CD14-positive monocyte (primary cell): ENCODE data around the gene HOXA7. TPM values are rescaled to one million over a fixed set of nuclear protein-coding genes. Genes with fewer than 3 reads are reported as not detected.
A peak's percentile ranks its signal among the peaks of the same experiment; 100 is the strongest.

Source experiments
- DNase-seq, 3 donors: peaks; one replicate each; pipeline ENCODE4 v3.0.0-alpha.2; 2011 to 2022
- H2AFZ ChIP-seq: 2 replicates; pipeline ENCODE4 v1.6.0; 2012; ENCODE audit warnings: mild to moderate bottlenecking, low read depth, low read length, inconsistent platforms; ENCODE audit not compliant: insufficient read depth, poor library complexity, severe bottlenecking
- H3K27ac ChIP-seq, 2 donors: 1 replicate in 1 of 2; 2 replicates in 1 of 2; pipeline ENCODE4 v1.5.1; 2012 to 2013; ENCODE audit warnings: low read length in 2 of 2, control low read depth in 1 of 2, inconsistent platforms in 1 of 2, low read depth in 1 of 2, mild to moderate bottlenecking in 1 of 2
- H3K27me3 ChIP-seq, 2 donors: one replicate each; pipeline versions ENCODE4 v1.6.0 to v1.6.1; 2011 to 2013; ENCODE audit warnings: low read length in 2 of 2; ENCODE audit not compliant: control insufficient read depth in 2 of 2, insufficient read depth in 2 of 2
- H3K36me3 ChIP-seq, 2 donors: replicated peaks in 1 of 2; 1 replicate in 1 of 2; 2 replicates in 1 of 2; pipeline versions ENCODE4 v1.5.1 to v1.6.1; 2012 to 2013; ENCODE audit warnings: low read length in 2 of 2, control low read depth in 1 of 2, inconsistent platforms in 1 of 2, mild to moderate bottlenecking in 1 of 2; ENCODE audit not compliant: insufficient read depth in 2 of 2, control insufficient read depth in 1 of 2
- H3K4me1 ChIP-seq, 2 donors: 1 replicate in 1 of 2; 2 replicates in 1 of 2; pipeline versions ENCODE4 v1.5.1 to v1.6.1; 2012 to 2013; ENCODE audit warnings: low read length in 2 of 2, control low read depth in 1 of 2, inconsistent platforms in 1 of 2, mild to moderate bottlenecking in 1 of 2, moderate library complexity in 1 of 2; ENCODE audit not compliant: insufficient read depth in 2 of 2, control insufficient read depth in 1 of 2
- H3K4me2 ChIP-seq: replicated peaks from 2 replicates; pipeline ENCODE3; 2012; ENCODE audit warnings: low read length, moderate library complexity, mild to moderate bottlenecking; ENCODE audit not compliant: poor library complexity, severe bottlenecking; ENCODE audit errors: extremely low read depth
- H3K4me3 ChIP-seq, 3 experiments: fragments of 200-600 bp in 1 of 3; sonication (generic) in 1 of 3; replicated peaks in 1 of 3; 1 replicate in 2 of 3; 2 replicates in 1 of 3; pipeline ENCODE4 v1.5.1; 2011 to 2013; ENCODE audit warnings: low read length in 3 of 3, mild to moderate bottlenecking in 3 of 3, control low read depth in 2 of 3, low read depth in 2 of 3, inconsistent platforms in 1 of 3, moderate library complexity in 1 of 3
- H3K79me2 ChIP-seq: 2 replicates; pipeline ENCODE4 v1.6.0; 2012; ENCODE audit warnings: mild to moderate bottlenecking, control low read depth, inconsistent platforms, low read length, moderate library complexity; ENCODE audit not compliant: insufficient read depth
- H3K9ac ChIP-seq: 2 replicates; pipeline ENCODE4 v1.6.0; 2017; ENCODE audit warnings: low read length, mild to moderate bottlenecking; ENCODE audit not compliant: insufficient read depth, poor library complexity, severe bottlenecking
- H3K9me3 ChIP-seq, 2 donors: replicated peaks in 1 of 2; 1 replicate in 1 of 2; 2 replicates in 1 of 2; pipeline versions ENCODE4 v1.5.1 to v1.6.1; 2012 to 2013; ENCODE audit warnings: low read length in 2 of 2, control low read depth in 1 of 2; ENCODE audit not compliant: control insufficient read depth in 1 of 2, insufficient read depth in 1 of 2
- H4K20me1 ChIP-seq: 2 replicates; pipeline ENCODE4 v1.6.0; 2012; ENCODE audit warnings: mild to moderate bottlenecking, low read length, control low read depth, moderate library complexity; ENCODE audit not compliant: insufficient read depth
- H3K27ac Mint-ChIP-seq, 7 donors: one replicate each; pipeline ENCODE4 v1.8.0; 2020; ENCODE audit warnings: mild to moderate bottlenecking in 7 of 7, mixed read lengths in 7 of 7, moderate library complexity in 6 of 7, inconsistent platforms in 2 of 7
- H3K27me3 Mint-ChIP-seq, 3 donors: one replicate each; pipeline ENCODE4 v1.8.0; 2021 to 2022; ENCODE audit warnings: low read depth in 3 of 3, mild to moderate bottlenecking in 3 of 3, mixed read lengths in 3 of 3, moderate library complexity in 3 of 3, inconsistent platforms in 1 of 3
- H3K36me3 Mint-ChIP-seq, 2 donors: one replicate each; pipeline ENCODE4 v1.8.0; 2020; ENCODE audit warnings: mixed read lengths in 2 of 2, inconsistent platforms in 1 of 2, mild to moderate bottlenecking in 1 of 2
- H3K4me1 Mint-ChIP-seq: one replicate; pipeline ENCODE4 v1.8.0; 2020; ENCODE audit warnings: mild to moderate bottlenecking, mixed read lengths
- H3K4me3 Mint-ChIP-seq, 2 donors: one replicate each; pipeline ENCODE4 v1.8.0; 2020; ENCODE audit warnings: mild to moderate bottlenecking in 2 of 2, mixed read lengths in 2 of 2, moderate library complexity in 1 of 2
- H3K9me3 Mint-ChIP-seq, 7 donors: one replicate each; pipeline ENCODE4 v1.8.0; 2020 to 2022; ENCODE audit warnings: mixed read lengths in 7 of 7, mild to moderate bottlenecking in 6 of 7, moderate library complexity in 6 of 7, inconsistent platforms in 2 of 7
- WGBS: methylation state at CpG from one replicate; pipeline ENCODE4 v1.1.5; 2013; ENCODE audit warnings: missing lambda C conversion rate; ENCODE audit not compliant: insufficient coverage; 5-methylcytosine and 5-hydroxymethylcytosine counted together
- intact Hi-C, 2 donors: fragments of 100-400 bp; cut with micrococcal nuclease; formaldehyde crosslinking; loops; one replicate each; pipeline versions ENCODE4 v1.15.0 to v1.15.1; 2023
- polyA plus RNA-seq, 3 donors: library from polyadenylated mRNA; depleted of rRNA in 1 of 3; unstranded in 2 of 3; stranded (reverse) in 1 of 3; fragments of 300-500 nt in 2 of 3; fragments of >200 nt in 1 of 3; fragmentation: Illumina TruSeq in 2 of 3; gene quantifications; 1 replicate in 2 of 3; 2 replicates in 1 of 3; pipeline ENCODE4 v1.2.3, GENCODE V29; 2012 to 2021
- TF ChIP-seq, protein P1 (sequence below): fragments of 200-600 bp; IDR thresholded peaks from one replicate; pipeline ENCODE4 v1.8.0; 2022; ENCODE audit warnings: antibody characterized with exemption, mild to moderate bottlenecking

HOXA7 gene
- polyA plus RNA-seq, 3 donors = not detected

DNA sequence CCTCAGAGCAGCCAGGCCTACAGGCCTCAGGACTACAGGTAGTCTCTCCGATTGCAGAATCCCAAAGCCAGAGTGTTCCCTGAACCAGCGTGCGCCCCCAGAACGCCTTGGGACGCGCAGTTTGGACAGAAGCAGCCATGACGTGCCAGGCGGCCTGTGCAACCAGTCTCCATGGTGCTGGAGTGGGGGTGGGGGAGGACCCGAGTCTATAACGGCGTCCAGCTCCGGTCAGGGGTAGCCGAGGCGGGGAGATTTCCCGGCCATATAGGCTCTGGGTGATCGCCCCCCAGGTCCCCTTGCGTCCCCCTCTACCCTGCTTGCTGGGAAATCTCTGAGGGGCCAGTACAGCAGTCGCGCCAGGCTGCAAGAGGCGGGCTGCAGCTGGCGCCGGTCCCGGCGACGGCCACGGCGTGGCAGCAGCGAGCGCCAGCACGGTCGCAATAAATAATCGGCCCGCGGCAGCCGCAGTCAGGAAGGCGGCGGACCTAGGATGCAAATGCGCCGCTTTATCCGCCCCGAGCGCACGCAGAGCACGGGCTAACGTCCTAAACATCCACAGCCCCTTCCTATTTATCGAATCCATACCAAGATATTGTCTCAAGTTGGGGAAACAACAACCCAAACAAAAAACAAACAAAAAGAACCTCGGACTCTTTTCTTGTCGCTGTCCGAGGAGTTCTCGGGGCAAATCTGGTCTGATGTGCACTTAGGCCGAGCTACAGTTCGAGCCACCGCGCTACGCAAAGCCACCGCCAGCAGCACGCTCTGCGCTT lies 5.7 kb downstream of the HOXA7 start:
- Histone ChIP-seq H3K4me1 (peaks cover 56 to 61% of the 10 kb centered on the region in 2 donors), H3K36me3 (no peaks in the 10 kb centered on the region), H2AFZ (peak overlapping the region; percentile 43), H3K9ac (no peak overlapping the region), H3K79me2 (no peaks in the 10 kb centered on the region), H3K27me3 (peaks cover 92 to 100% of the 10 kb centered on the region in 2 donors), H4K20me1 (no peaks in the 10 kb centered on the region), H3K4me3 (peak overlapping the region in 2 of 3 experiments; percentile 14 to 66), H3K9me3 (peaks cover 5 to 72% of the 10 kb centered on the region in 2 donors), H3K4me2 (peak overlapping the region; percentile 73), H3K27ac (no peak overlapping the region)
- TF ChIP-seq, protein P1, sequence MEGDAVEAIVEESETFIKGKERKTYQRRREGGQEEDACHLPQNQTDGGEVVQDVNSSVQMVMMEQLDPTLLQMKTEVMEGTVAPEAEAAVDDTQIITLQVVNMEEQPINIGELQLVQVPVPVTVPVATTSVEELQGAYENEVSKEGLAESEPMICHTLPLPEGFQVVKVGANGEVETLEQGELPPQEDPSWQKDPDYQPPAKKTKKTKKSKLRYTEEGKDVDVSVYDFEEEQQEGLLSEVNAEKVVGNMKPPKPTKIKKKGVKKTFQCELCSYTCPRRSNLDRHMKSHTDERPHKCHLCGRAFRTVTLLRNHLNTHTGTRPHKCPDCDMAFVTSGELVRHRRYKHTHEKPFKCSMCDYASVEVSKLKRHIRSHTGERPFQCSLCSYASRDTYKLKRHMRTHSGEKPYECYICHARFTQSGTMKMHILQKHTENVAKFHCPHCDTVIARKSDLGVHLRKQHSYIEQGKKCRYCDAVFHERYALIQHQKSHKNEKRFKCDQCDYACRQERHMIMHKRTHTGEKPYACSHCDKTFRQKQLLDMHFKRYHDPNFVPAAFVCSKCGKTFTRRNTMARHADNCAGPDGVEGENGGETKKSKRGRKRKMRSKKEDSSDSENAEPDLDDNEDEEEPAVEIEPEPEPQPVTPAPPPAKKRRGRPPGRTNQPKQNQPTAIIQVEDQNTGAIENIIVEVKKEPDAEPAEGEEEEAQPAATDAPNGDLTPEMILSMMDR = peak; percentile 90
- peaks cover 59% of the 10 kb centered on the region for H3K4me1 Mint-ChIP-seq
- WGBS = under 1% methylated on average over 57 of the region's 58 CpGs
- intact Hi-C loops = loop anchor here (5.0 kb wide), 2 partner anchors 37 to 1288 kb away; partner anchors contain the start of gene HOXA11 (in 2 of the 2)
- H3K27me3 Mint-ChIP-seq = peaks cover 94 to 100% (median 99%) of the 10 kb centered on the region in 3 donors
- peak overlapping the region; percentile 78 to 94 for H3K4me3 Mint-ChIP-seq
- H3K9me3 Mint-ChIP-seq = peaks cover 3 to 57% (median 32%) of the 10 kb centered on the region in 7 donors
- DNase-seq = peak; percentile 64 to 70 (median 69)
- no peak overlapping the region for H3K27ac Mint-ChIP-seq
- peaks cover 15 to 32% of the 10 kb centered on the region in 2 donors for H3K36me3 Mint-ChIP-seq

DNA sequence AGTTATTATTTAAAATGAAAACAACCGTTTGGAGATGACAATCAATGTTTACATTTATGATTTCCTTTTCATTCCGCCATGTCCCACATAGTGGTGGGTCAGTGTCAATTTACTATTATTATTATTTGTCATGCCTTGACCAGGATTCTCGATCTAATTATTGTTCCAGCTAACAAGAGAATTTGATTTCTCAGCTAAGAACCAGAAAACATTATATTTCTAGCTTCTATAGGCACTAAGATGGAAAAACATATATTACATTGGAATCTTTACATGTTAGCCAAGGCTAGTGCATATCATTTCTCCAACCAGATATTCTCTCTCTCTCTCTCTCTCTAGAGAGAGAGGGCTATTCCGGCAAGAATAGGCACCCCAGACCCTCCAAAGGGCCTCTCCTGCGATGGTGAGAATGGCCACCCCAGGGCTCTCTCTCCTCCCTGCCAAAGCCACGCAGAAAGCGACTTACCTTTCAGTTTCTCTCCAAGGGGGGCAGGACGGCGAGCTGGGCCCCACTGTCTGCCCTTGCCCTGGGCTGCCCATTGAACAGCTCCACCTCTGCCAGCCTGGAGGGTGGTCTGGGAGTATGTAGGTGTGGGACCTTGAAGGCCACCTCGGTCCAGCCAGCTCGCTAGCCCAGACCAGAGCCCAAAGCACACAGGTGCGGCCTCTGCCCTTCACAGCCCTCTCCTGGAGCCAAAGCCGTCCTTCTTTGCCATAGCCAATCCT lies 6.5 kb downstream of the HOXA7 start:
- Histone ChIP-seq H3K4me3 (peak overlapping the region in 1 of 3 experiments; percentile 66), H3K36me3 (no peaks in the 10 kb centered on the region), H3K27ac (no peak overlapping the region), H4K20me1 (no peaks in the 10 kb centered on the region), H3K4me2 (peak overlapping the region; percentile 73), H3K9ac (no peak overlapping the region), H3K4me1 (peaks cover 49 to 53% of the 10 kb centered on the region in 2 donors), H2AFZ (peak overlapping the region; percentile 43), H3K27me3 (peaks cover 84 to 100% of the 10 kb centered on the region in 2 donors), H3K79me2 (no peaks in the 10 kb centered on the region), H3K9me3 (peaks cover 12 to 65% of the 10 kb centered on the region in 2 donors)
- H3K4me3 Mint-ChIP-seq = peak overlapping the region in 1 of 2 donors; percentile 94
- H3K9me3 Mint-ChIP-seq = peaks cover 10 to 58% (median 33%) of the 10 kb centered on the region in 7 donors
- no peak for DNase-seq
- WGBS = 6% methylated on average over 6 of the region's 13 CpGs
- intact Hi-C loops = loop anchor here (5.0 kb wide), 2 partner anchors 37 to 1288 kb away; partner anchors contain the start of gene HOXA11 (in 2 of the 2)
- H3K36me3 Mint-ChIP-seq = peaks cover 15 to 31% of the 10 kb centered on the region in 2 donors
- peaks cover 95 to 100% (median 99%) of the 10 kb centered on the region in 3 donors for H3K27me3 Mint-ChIP-seq
- no peak overlapping the region for H3K27ac Mint-ChIP-seq
- TF ChIP-seq, protein P1 = no peak
- peaks cover 54% of the 10 kb centered on the region for H3K4me1 Mint-ChIP-seq
